Raji (cell line): ENCODE measurements around the gene RPS26.

ENCODE experiments used
- POLR2A ChIP-seq: IDR thresholded peaks from 2 replicates; pipeline ENCODE4 v1.6.1; 2011; ENCODE audit warnings: low read depth, low read length, control low read depth; ENCODE audit not compliant: insufficient read depth

Gene RPS26

GRCh38 chr12:56084958-56085543 is 43.3 kb downstream of the RPS26 start:
- no peak for TF ChIP-seq POLR2A

- TF ChIP-seq POLR2A = no peak
These were observed 44.4 kb downstream of the RPS26 start for GRCh38 chr12:56086096-56086495.

- no peak for TF ChIP-seq POLR2A
These were observed 44.9 kb downstream of the RPS26 start for GRCh38 chr12:56086608-56087007.

GRCh38 chr12:56087220-56087619 is 45.5 kb downstream of the RPS26 start:
- TF ChIP-seq POLR2A = no peak
